KOPT-K1 (cell line): Measurements from ENCODE around the gene METTL24.

ENCODE experiments used
- H3K27ac ChIP-seq: fragments of 200-600 bp; sonication (generic); 2 replicates; pipeline ENCODE4 v1.5.1; 2016; ENCODE audit warnings: antibody characterized with exemption, mild to moderate bottlenecking, low read depth, low read length; ENCODE audit not compliant: poor library complexity, severe bottlenecking
- H3K36me3 ChIP-seq: fragments of 200-600 bp; sonication (generic); 2 replicates; pipeline ENCODE4 v1.5.1; 2017; ENCODE audit warnings: antibody characterized with exemption, mild to moderate bottlenecking, low read length, moderate library complexity; ENCODE audit not compliant: insufficient read depth
- H3K9me3 ChIP-seq: fragments of 200-600 bp; sonication (generic); 2 replicates; pipeline ENCODE4 v1.5.1; 2017; ENCODE audit warnings: antibody characterized with exemption, low read length, mild to moderate bottlenecking; ENCODE audit not compliant: insufficient read depth, poor library complexity, severe bottlenecking

Gene METTL24

DNA sequence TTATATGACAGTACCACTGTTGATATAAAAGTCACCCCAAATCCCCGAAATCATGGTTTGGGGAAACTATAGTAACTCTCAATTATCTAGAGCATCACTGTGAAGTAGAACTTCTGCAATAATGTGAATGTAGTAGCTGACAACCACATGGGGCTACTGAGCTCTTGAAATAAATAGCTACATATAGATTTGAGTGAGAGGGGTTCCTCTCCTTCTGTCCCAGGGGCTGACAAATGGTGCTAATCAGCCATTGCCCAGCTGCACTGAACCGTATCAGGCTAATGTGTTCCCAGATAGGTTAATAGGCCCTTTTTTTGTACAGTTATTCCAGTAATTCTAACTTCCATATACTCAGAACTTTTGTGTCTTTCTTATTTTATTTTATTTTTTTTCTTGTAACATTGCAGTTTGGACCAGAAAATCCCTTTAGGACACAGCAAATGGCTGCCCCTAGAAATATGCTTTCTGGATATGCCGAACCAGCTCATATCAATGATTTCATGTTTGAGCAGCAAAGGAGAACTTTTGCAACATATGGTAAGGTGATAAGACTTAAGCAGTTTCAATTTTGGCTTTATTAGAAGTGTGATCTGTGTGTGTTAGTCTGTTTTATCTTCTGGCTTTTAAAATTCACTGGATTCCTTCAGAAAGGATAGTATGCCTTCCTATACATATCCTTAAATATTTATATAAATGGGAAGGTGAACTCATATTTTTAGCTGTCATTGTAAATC, 156.8 kb downstream of the METTL24 start:
- peaks cover 19% of the 10 kb centered on the region for H3K36me3 ChIP-seq

DNA sequence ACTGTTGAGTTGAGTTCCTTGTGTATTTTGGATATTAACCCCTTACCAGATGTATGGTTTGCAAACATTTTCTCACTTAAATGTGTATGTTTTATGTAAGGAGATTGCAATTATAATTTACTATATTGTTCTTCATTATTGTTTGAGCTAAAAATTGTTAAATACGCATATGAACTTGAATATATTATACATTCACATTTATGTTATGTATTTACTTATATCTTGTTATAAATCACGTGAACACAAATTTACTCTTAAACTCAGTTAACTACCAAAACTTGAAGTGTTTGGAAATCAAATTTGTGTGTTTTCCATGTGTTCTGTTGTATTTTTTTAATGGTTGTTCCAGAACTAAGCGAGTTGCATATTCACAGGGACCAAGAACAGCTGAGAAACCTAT, 159.6 kb downstream of the METTL24 start:
- Histone ChIP-seq H3K9me3 (no peaks in the 10 kb centered on the region), H3K27ac (no peak overlapping the region), H3K36me3 (peaks cover 36% of the 10 kb centered on the region)

More for the DNA sequence above, 156.8 kb downstream of the METTL24 start:
- Histone ChIP-seq H3K9me3 (no peaks in the 10 kb centered on the region), H3K27ac (no peak overlapping the region)

DNA sequence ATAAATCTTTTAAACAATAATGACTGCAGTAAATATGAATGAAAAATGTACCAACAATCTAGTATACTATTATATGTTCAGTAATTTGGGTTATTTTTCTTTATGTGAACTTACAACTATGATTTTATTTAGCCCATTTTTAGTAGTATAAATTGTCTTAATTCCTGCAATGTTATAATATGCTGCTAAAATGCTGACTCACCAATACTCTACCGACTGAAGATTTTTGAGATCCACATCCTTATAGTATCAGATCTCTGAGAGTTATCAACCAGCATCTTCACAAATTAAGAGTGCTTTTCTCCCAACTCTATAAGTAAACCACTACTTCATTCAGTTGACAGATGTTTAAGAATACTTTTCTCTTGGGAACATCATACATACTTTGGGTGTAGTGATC, 161.3 kb downstream of the METTL24 start:
- Histone ChIP-seq H3K36me3 (peaks cover 37% of the 10 kb centered on the region), H3K9me3 (no peaks in the 10 kb centered on the region), H3K27ac (no peak overlapping the region)

DNA sequence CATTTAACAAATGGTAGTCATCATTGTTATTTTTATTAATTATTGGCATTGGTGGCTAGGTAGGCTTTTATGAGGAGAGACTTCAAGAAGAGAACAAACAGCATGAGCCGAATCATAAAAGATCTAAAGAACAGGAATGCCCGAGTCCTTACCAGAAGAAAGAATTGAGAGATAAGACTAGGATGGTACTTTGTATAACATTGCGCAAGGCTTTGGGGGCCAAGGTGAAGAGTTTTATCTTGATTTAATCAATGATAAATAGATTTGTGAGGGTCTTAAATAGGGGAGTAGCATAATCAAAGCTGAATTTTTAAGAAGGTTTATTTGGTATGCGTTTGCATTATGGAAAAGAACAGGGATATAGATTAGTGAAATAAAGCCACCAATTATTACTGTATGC, 162.5 kb downstream of the METTL24 start:
- Histone ChIP-seq H3K27ac (no peak overlapping the region), H3K9me3 (no peaks in the 10 kb centered on the region), H3K36me3 (peaks cover 37% of the 10 kb centered on the region)
